Fibroblast of the aortic adventitia (primary cell): ENCODE data around the gene NPTX1. TPM values are rescaled to one million over a fixed set of nuclear protein-coding genes. Genes with fewer than 3 reads are reported as not detected.

Experiments used
- DNase-seq: peaks from one replicate; pipeline ENCODE4 v3.0.0-alpha.2; 2010; ENCODE audit warnings: low read depth
- H3K4me3 ChIP-seq: 2 replicates; pipeline ENCODE4 v1.5.1; 2011; ENCODE audit warnings: low read depth, mild to moderate bottlenecking, control low read depth, low read length, moderate library complexity
- CTCF ChIP-seq: IDR thresholded peaks from 2 replicates; pipeline ENCODE4 v1.5.1; 2011; ENCODE audit warnings: mild to moderate bottlenecking, low read length, control low read depth, inconsistent platforms; ENCODE audit not compliant: insufficient read depth
- total RNA-seq: library from RNA; depleted of rRNA; stranded (reverse); fragments of >200 nt; gene quantifications from 2 replicates; pipeline ENCODE4 v1.2.3, GENCODE V29; 2012; ENCODE audit warnings: low replicate concordance

Gene NPTX1
- total RNA-seq, 1 donor: 191 TPM

- no peak for TF ChIP-seq CTCF
- DNase-seq: no peak
- no peak overlapping the region for H3K4me3 ChIP-seq
Measured at GRCh38 chr17:80518392-80518791, 42.0 kb upstream of the NPTX1 start.

- no peak overlapping the region for H3K4me3 ChIP-seq
- no peak for DNase-seq
- no peak for TF ChIP-seq CTCF
Measured at GRCh38 chr17:80517641-80518040, 41.2 kb upstream of the NPTX1 start.

GRCh38 chr17:80516171-80516932, 39.9 kb upstream of the NPTX1 start:
- no peak for TF ChIP-seq CTCF
- DNase-seq: no peak
- no peak overlapping the region for H3K4me3 ChIP-seq

GRCh38 chr17:80513892-80514291, 37.5 kb upstream of the NPTX1 start:
- H3K4me3 ChIP-seq: no peak overlapping the region
- DNase-seq: peak; percentile 70
- TF ChIP-seq CTCF: no peak

- TF ChIP-seq CTCF: no peak
- DNase-seq: no peak
- no peak overlapping the region for H3K4me3 ChIP-seq
Measured at GRCh38 chr17:80513201-80513600, 36.8 kb upstream of the NPTX1 start.

GRCh38 chr17:80512233-80512632, 35.8 kb upstream of the NPTX1 start:
- TF ChIP-seq CTCF: no peak
- no peak for DNase-seq
- H3K4me3 ChIP-seq: no peak overlapping the region
